ENCODE measurements around the gene NEK11. TPM values are rescaled to one million over a fixed set of nuclear protein-coding genes. Genes with fewer than 3 reads are reported as not detected.
"Not testable (repeated sequence)": the region's sequence is repeated elsewhere in the genome, so short reads cannot be mapped to it uniquely, and the experiment has no call there.

Gene NEK11
- polyA plus RNA-seq, 1 donor (not counting 4 experiments of a cell fraction or from before 2014, with no cell fraction given): 9.4 TPM

DNA sequence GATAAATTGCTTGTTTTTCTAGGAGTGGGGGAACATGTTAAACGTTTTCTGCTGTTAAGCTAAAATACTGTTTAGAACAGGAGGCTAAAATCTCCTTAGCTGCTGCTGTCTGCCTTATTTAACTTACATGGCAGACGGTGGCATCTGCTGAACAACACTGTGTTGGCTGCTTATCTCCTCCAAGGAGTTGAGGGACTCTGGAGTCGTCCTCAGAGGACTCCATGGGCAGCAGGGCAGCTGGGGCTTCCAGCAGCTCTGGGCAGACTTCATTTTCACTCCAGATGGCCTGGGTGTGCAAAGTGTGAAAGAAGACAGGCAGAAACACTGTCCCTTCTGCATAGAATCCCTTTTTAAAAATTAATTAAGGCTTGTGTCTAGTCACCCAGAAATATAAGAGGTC is 302.0 kb downstream of the NEK11 start:
- no peak overlapping the region for H3K9ac ChIP-seq (ENCODE audit: control insufficient read depth, extremely low read depth, insufficient read depth, low read length)
- no peak overlapping the region for H3K4me2 ChIP-seq (ENCODE audit: control insufficient read depth, extremely low read depth, insufficient read depth, low read depth, low read length)
- H3K9me1 ChIP-seq (ENCODE audit: control insufficient read depth, extremely low read depth, insufficient read depth, low read length): no peaks in the 10 kb centered on the region
- H3K27ac ChIP-seq (ENCODE audit: control insufficient read depth, insufficient read depth, low read length): no peak overlapping the region
- H3K4me3 ChIP-seq (ENCODE audit: control insufficient read depth in 2 of 3, extremely low read depth in 1 of 3, insufficient read depth in 2 of 3, low read depth in 1 of 3, low read length in 3 of 3): no peak overlapping the region
- no peaks in the 10 kb centered on the region for H3K79me2 ChIP-seq (ENCODE audit: control insufficient read depth, insufficient read depth, low read length)
- H3K27me3 ChIP-seq (ENCODE audit: control insufficient read depth, extremely low read depth, insufficient read depth, low read length): no peaks in the 10 kb centered on the region
- no peak for TF ChIP-seq EZH2 (IDR thresholded peaks at IDR 0.05; ENCODE audit: low read length)
- TF ChIP-seq, protein P1, sequence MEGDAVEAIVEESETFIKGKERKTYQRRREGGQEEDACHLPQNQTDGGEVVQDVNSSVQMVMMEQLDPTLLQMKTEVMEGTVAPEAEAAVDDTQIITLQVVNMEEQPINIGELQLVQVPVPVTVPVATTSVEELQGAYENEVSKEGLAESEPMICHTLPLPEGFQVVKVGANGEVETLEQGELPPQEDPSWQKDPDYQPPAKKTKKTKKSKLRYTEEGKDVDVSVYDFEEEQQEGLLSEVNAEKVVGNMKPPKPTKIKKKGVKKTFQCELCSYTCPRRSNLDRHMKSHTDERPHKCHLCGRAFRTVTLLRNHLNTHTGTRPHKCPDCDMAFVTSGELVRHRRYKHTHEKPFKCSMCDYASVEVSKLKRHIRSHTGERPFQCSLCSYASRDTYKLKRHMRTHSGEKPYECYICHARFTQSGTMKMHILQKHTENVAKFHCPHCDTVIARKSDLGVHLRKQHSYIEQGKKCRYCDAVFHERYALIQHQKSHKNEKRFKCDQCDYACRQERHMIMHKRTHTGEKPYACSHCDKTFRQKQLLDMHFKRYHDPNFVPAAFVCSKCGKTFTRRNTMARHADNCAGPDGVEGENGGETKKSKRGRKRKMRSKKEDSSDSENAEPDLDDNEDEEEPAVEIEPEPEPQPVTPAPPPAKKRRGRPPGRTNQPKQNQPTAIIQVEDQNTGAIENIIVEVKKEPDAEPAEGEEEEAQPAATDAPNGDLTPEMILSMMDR (optimal IDR thresholded peaks at IDR 0.05 in 1 of 3, IDR thresholded peaks at IDR 0.05 in 1 of 3, conservative IDR thresholded peaks at IDR 0.05 in 1 of 3; ENCODE audit: extremely low read depth in 1 of 3, insufficient read depth in 2 of 3, low read length in 3 of 3): no peak
- no peaks in the 10 kb centered on the region for H3K9me3 ChIP-seq (ENCODE audit: control insufficient read depth, low read depth, low read length)
- dilution Hi-C loops (cut with MboI; ENCODE audit: extremely low pct_ligation_motif_present, low sequenced_read_pairs): no loop called here
- FAIRE-seq (no peak), DNase-seq (ENCODE audit: low read depth, low spot score) (no peak)
- H3K36me3 ChIP-seq (ENCODE audit: control insufficient read depth in 2 of 2, extremely low read depth in 1 of 2, insufficient read depth in 2 of 2, low read length in 2 of 2): no peaks in the 10 kb centered on the region
- no peaks in the 10 kb centered on the region for H3K4me1 ChIP-seq (ENCODE audit: control insufficient read depth, extremely low read depth, insufficient read depth, low read length)
- H2AFZ ChIP-seq (ENCODE audit: control insufficient read depth, low read length): no peak overlapping the region
- no peaks in the 10 kb centered on the region for H4K20me1 ChIP-seq (ENCODE audit: control insufficient read depth, extremely low read depth, insufficient read depth, low read length)

DNA sequence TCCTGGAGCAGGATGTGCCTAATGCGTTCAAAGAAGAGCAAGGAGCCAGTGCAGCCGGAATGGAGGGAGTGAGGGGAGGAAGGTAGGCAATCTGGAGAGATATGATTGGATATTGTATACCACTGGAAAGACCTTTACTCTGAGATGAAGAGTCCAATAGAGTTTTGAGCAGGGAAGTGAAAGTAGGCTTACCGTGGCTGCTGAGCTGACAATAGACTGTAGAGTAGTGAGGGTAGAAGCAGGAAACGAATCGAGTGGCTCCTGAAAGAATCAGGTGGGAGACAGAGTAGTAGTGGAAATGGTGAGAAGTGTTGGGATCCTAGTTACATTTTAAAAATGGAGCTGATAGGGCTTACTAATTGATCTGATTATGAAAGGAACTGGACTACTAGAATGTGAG is 303.1 kb downstream of the NEK11 start:
- H3K27ac ChIP-seq (ENCODE audit: control insufficient read depth, insufficient read depth, low read length): no peak overlapping the region
- no peak for DNase-seq (ENCODE audit: low read depth, low spot score)
- H3K9ac ChIP-seq (ENCODE audit: control insufficient read depth, extremely low read depth, insufficient read depth, low read length): no peak overlapping the region
- no peaks in the 10 kb centered on the region for H3K27me3 ChIP-seq (ENCODE audit: control insufficient read depth, extremely low read depth, insufficient read depth, low read length)
- H3K9me1 ChIP-seq (ENCODE audit: control insufficient read depth, extremely low read depth, insufficient read depth, low read length): no peaks in the 10 kb centered on the region
- no peaks in the 10 kb centered on the region for H3K9me3 ChIP-seq (ENCODE audit: control insufficient read depth, low read depth, low read length)
- H3K4me1 ChIP-seq (ENCODE audit: control insufficient read depth, extremely low read depth, insufficient read depth, low read length): no peaks in the 10 kb centered on the region
- H4K20me1 ChIP-seq (ENCODE audit: control insufficient read depth, extremely low read depth, insufficient read depth, low read length): no peaks in the 10 kb centered on the region
- no peak overlapping the region for H3K4me2 ChIP-seq (ENCODE audit: control insufficient read depth, extremely low read depth, insufficient read depth, low read depth, low read length)
- dilution Hi-C loops (cut with MboI; ENCODE audit: extremely low pct_ligation_motif_present, low sequenced_read_pairs): no loop called here
- no peak overlapping the region for H2AFZ ChIP-seq (ENCODE audit: control insufficient read depth, low read length)
- TF ChIP-seq EZH2 (IDR thresholded peaks at IDR 0.05; ENCODE audit: low read length): no peak
- TF ChIP-seq, protein P1 (optimal IDR thresholded peaks at IDR 0.05 in 1 of 3, IDR thresholded peaks at IDR 0.05 in 1 of 3, conservative IDR thresholded peaks at IDR 0.05 in 1 of 3; ENCODE audit: extremely low read depth in 1 of 3, insufficient read depth in 2 of 3, low read length in 3 of 3): no peak
- H3K36me3 ChIP-seq (ENCODE audit: control insufficient read depth in 2 of 2, extremely low read depth in 1 of 2, insufficient read depth in 2 of 2, low read length in 2 of 2): no peaks in the 10 kb centered on the region
- no peak overlapping the region for H3K4me3 ChIP-seq (ENCODE audit: control insufficient read depth in 2 of 3, extremely low read depth in 1 of 3, insufficient read depth in 2 of 3, low read depth in 1 of 3, low read length in 3 of 3)
- H3K79me2 ChIP-seq (ENCODE audit: control insufficient read depth, insufficient read depth, low read length): no peaks in the 10 kb centered on the region
- FAIRE-seq: no peak

DNA sequence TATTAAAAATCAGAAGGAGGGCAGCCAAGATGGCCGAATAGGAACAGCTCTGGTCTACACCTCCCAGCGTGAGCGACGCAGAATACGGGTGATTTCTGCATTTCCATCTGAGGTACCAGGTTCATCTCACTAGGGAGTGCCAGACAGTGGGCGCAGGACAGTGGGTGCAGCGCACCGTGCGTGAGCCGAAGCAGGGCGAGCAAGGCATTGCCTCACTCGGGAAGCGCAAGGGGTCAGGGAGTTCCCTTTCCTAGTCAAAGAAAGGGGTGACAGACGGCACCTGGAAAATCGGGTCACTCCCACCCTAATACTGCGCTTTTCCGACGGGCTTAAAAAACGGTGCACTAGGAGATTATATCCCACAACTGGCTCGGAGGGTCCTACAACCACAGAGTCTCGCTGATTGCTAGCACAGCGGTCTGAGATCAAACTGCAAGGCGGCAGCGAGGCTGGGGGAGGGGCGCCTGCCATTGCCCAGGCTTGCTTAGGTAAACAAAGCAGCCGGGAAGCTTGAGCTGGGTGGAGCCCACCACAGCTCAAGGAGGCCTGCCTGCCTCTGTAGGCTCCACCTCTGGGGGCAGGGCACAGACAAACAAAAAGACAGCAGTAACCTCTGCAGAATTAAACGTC is 304.9 kb downstream of the NEK11 start:
- H3K79me2 ChIP-seq (ENCODE audit: control insufficient read depth, insufficient read depth, low read length); H3K36me3 ChIP-seq (ENCODE audit: control insufficient read depth in 2 of 2, extremely low read depth in 1 of 2, insufficient read depth in 2 of 2, low read length in 2 of 2); H3K4me1 ChIP-seq (ENCODE audit: control insufficient read depth, extremely low read depth, insufficient read depth, low read length); H3K27ac ChIP-seq (ENCODE audit: control insufficient read depth, insufficient read depth, low read length); H2AFZ ChIP-seq (ENCODE audit: control insufficient read depth, low read length); FAIRE-seq; H4K20me1 ChIP-seq (ENCODE audit: control insufficient read depth, extremely low read depth, insufficient read depth, low read length); H3K9me1 ChIP-seq (ENCODE audit: control insufficient read depth, extremely low read depth, insufficient read depth, low read length); H3K4me3 ChIP-seq (ENCODE audit: control insufficient read depth in 2 of 3, extremely low read depth in 1 of 3, insufficient read depth in 2 of 3, low read depth in 1 of 3, low read length in 3 of 3); H3K4me2 ChIP-seq (ENCODE audit: control insufficient read depth, extremely low read depth, insufficient read depth, low read depth, low read length); DNase-seq (ENCODE audit: low read depth, low spot score); H3K27me3 ChIP-seq (ENCODE audit: control insufficient read depth, extremely low read depth, insufficient read depth, low read length); dilution Hi-C loops (cut with MboI; ENCODE audit: extremely low pct_ligation_motif_present, low sequenced_read_pairs); H3K9ac ChIP-seq (ENCODE audit: control insufficient read depth, extremely low read depth, insufficient read depth, low read length); H3K9me3 ChIP-seq (ENCODE audit: control insufficient read depth, low read depth, low read length): not testable (repeated sequence)

All from keratinocyte (primary cell).